OCI-M2 (cell line): Measurements from ENCODE around the gene JARID2.

Experiments used
- DNase-seq: peaks from one replicate; lab custom pipeline; 2025; ENCODE audit not compliant: unreplicated experiment; lab: John Stamatoyannopoulos, UW

The JARID2 gene

DNA sequence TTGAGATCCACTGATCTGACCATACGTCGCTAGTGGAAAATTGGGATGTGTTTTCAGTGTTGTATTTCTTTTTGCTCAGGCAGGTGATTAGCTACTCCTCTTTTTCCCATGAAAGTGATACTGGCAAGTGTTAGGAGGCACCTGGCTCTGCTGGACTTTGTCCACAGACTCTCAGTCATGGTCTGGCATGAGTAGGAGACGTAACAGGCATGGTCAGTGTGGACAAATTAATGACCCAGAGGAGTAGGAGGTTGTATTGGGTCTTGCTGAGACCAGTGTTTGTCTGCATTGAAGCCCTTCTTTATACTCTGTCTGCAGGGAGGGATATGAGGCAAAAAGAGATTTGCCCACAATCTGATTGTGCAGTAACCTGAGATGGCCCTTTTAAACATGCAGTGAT lies 238.3 kb downstream of the JARID2 start:
- no peak for DNase-seq

GRCh38 chr6:15484821-15485220 lies 239.0 kb downstream of the JARID2 start:
- DNase-seq: no peak

DNA sequence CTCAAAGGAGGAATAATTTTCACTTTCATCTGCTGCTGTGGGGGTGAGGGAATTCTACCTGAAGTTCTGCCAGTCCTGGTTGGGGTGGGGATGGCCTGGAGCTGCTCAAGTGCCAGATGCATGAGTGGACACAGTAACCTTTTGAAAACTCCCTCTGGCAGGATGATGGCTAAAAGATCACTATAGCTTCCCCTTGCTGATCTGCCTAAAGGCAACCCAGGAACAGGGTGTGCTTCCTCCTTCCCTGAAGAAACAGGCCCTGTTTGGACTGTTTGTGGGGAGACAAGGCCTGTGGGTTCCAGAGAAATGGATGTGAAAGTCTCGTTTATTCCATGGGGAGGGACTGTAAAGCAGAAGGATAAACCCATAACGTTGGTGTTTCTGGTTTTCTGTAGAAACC lies 240.1 kb downstream of the JARID2 start:
- DNase-seq: no peak

DNA sequence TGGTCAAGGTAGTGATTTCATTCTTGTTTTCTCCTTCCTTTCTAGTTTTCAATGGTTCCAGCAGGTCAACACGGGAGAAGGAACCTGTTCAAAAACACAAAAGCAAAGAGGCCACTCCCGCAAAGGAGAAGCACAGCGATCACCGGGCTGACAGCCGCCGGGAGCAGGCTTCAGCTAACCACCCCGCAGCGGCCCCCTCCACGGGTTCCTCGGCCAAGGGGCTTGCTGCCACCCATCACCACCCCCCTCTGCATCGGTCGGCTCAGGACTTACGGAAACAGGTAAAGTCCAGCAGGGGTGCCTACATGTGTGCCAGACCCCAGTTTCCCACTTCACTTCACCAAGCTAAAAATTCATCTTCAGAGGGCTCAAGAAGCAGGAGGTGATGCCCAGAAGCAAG lies 241.4 kb downstream of the JARID2 start:
- no peak for DNase-seq

DNA sequence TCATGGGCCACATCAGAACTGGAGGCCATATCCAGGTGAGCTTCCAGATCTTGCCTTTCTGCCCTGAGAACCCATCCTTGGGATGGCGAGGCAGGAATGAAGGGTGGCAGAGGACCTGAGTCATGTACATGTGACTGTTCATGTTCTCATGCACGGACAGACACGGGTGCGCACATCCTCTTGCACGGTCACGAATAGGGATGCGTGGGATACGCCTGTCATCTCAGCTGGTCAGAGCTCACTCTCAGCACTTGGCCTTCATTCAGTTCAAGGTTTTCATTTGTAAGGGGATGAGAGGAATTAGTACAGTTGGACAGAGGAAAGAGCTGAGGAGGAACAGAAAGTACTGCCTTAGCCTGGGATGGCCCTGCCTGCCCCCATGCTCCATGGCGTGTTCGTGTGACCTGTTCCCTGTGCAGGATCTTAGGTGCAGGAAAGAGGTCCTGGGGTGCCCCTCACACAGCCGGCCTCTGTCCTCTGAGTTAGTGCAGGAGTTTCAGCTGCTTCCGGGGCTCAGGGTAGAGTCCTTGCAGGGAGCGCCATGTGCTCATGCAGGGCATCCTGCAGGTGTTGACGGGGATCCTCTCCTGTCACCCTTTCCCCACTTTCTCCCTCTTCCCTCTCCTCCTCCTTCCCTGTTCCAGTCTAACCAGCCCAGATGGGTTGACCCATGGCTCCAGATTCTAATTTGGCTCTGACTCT lies 243.5 kb downstream of the JARID2 start:
- DNase-seq: no peak

DNA sequence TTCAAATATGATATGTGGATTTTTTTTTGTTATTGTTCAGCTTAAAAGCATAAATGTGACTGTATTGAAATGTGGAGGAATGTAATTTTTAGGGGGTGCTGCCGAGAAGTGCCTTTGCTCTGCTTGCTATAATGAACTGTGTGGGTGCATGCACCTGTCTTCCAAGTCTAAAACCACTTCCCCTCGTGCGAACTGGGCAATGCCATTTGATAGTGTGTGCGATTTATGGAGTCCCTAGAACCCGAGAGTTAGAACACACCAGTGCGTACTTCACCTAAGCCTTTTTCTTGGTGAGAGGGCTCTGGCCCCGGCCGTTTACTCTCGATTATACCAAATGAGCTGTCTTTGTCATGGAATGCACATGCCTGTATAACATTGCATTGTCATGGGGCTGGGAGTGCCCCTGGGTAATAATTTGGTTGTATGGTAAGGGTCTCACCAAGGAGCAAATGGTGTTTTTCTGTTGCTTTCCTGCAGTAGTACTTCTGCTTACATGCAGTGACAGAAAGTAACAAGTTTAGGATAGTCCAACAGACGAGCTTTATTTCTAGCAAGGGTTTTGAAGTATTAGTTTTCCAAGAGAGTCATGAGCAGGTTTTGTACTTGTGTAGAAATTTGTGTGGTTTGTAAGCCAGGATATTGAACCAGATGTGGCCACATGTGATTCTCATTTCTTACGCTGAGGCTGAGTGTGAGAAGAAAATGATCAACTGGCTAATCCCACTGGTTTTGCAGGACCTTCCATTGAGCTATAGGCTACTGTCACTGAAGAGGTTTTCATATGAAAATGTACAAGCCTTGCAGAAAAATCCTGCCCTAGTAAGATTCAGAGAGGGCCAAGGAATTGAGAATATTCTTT lies 244.6 kb downstream of the JARID2 start:
- DNase-seq: no peak

GRCh38 chr6:15491255-15491985 lies 245.6 kb downstream of the JARID2 start:
- no peak for DNase-seq

DNA sequence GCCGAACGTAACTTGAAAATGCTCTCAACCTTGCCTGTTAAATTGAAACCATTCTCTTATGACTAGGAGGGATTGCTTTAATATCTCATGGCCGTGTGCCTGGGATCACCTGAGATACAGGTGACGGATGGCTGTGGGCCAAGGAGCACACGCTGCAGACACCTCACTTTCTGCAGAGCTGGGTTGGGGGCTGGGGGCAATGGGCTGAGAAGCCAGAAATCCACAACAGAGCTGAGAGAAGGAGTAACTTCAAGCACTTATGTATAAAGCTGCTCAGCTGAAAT lies 246.1 kb downstream of the JARID2 start:
- DNase-seq: no peak

- no peak for DNase-seq
Observed at GRCh38 chr6:15493437-15494168, 247.7 kb downstream of the JARID2 start.

DNA sequence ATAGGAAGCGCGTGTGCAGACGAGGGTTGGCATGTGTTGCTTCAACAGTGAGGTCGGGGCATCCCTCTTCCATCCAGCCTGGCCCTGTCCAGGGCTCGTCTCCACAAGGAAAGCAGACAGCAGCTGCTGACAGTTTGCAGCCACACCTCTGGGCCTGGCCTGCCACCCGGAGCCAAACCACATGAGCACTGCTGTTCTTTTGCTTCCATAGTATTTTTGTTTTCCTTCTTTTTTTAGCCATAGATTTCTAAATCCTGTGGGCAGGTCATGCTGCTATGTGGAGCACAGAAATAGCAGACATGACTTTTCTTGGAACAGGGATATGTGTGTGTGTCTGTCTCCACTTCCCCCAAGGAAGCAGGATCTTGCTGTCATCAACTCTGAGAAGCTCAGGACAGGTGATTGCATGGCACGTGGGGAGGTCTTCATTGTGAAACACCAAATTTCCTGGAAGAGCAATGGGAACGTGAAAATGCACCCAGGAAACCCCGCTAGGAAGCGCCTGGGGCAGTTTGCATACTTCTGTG lies 249.6 kb downstream of the JARID2 start:
- DNase-seq: no peak

DNA sequence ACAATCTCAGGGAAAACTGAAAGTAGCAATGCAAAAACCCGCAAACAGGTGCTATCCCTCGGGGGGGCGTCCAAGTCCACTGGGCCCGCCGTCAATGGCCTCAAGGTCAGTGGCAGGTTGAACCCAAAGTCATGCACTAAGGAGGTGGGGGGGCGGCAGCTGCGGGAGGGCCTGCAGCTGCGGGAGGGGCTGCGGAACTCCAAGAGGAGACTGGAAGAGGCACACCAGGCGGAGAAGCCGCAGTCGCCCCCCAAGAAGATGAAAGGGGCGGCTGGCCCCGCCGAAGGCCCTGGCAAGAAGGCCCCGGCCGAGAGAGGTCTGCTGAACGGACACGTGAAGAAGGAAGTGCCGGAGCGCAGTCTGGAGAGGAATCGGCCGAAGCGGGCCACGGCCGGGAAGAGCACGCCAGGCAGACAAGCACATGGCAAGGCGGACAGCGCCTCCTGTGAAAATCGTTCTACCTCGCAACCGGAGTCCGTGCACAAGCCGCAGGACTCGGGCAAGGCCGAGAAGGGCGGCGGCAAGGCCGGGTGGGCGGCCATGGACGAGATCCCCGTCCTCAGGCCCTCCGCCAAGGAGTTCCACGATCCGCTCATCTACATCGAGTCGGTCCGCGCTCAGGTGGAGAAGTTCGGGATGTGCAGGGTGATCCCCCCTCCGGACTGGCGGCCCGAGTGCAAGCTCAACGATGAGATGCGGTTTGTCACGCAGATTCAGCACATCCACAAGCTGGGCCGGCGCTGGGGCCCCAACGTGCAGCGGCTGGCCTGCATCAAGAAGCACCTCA lies 250.7 kb downstream of the JARID2 start:
- no peak for DNase-seq

DNA sequence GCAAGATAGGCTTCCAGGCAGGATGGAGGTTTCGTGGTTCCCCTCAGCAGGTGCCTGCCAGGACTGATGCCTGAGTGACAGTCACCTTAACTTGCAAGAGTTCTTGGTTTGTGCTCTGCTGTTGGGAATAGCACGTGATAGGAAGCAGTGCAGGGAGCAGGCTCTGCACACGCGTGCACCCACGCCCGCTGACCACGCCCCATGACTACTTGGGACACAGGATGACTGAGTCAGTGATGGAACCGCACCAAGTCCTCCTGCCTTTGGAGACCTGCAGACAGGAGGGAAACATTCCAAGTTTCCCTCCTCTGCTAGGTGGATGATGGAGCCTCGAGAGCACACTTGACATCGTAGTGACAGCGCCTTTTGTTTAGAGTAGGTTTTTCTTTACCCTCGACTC lies 252.8 kb downstream of the JARID2 start:
- DNase-seq: no peak

- DNase-seq: no peak
Observed at GRCh38 chr6:15499125-15499524, 253.3 kb downstream of the JARID2 start.

GRCh38 chr6:15499591-15499990 lies 253.7 kb downstream of the JARID2 start:
- DNase-seq: no peak

DNA sequence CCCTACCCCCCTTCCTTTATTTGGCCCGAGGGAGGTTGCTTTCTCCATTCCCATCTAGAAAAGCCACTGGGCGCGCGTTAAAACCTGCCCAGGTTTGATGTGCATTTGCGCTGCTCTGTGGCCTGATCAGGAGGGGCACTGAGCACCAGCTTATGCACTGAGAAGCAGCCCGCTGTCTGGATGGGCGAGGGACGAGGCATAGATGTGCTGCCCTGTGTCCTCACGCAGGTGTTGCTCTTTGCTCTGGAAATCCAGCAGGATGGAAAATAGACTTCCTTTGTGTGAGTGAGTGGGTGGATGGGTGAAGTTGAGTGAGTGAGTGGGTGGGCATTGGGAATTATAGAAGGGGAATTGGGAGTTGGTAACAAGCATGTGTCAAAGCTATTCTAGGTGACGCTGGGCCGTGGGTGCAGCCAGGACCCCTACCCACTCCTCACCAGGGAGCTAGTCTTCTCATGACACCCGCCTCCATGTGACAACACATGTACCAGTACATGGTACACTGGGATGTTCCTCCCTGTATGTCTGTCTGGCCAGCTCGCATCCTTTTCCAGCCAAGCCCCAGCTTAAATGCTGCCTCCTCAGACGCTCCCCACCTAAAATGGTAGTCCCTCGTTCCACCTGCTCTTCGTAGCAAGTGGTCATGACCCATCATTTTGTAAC lies 254.3 kb downstream of the JARID2 start:
- no peak for DNase-seq

GRCh38 chr6:15500901-15501825 lies 255.3 kb downstream of the JARID2 start:
- DNase-seq: no peak

GRCh38 chr6:15501826-15502445 lies 256.1 kb downstream of the JARID2 start:
- no peak for DNase-seq
